HepG2 (cell line): Measurements from ENCODE around the gene DYRK1B. TPM values are rescaled to one million over a fixed set of nuclear protein-coding genes. Genes with fewer than 3 reads are reported as not detected.

ENCODE experiments used
- CENPX ChIP-seq: sonication (generic); formaldehyde crosslinking; IDR thresholded peaks from 2 replicates; pipeline ENCODE4 v1.9.0; 2021; ENCODE audit warnings: mild to moderate bottlenecking, missing genetic modification reagents, moderate library complexity
- DMAP1 ChIP-seq: IDR thresholded peaks from 2 replicates; pipeline ENCODE4 v1.6.1; 2016
- ELK4 ChIP-seq: sonication (generic); formaldehyde crosslinking; IDR thresholded peaks from 2 replicates; pipeline ENCODE4 v1.9.0; 2021; ENCODE audit warnings: missing genetic modification reagents, borderline replicate concordance
- GATAD1 ChIP-seq: IDR thresholded peaks from 2 replicates; pipeline ENCODE4 v1.6.1; 2016; ENCODE audit warnings: missing genetic modification reagents, missing compliant biosample characterization
- IKZF4 ChIP-seq: sonication (generic); formaldehyde crosslinking; IDR thresholded peaks from 2 replicates; pipeline ENCODE4 v1.5.1; 2020; ENCODE audit warnings: borderline replicate concordance, mild to moderate bottlenecking, low read depth, missing genetic modification reagents; ENCODE audit errors: not compliant biosample characterization
- KIAA2018 ChIP-seq: sonication (generic); formaldehyde crosslinking; IDR thresholded peaks from 2 replicates; pipeline ENCODE4 v1.5.0; 2020; ENCODE audit warnings: mild to moderate bottlenecking, missing genetic modification reagents, borderline replicate concordance
- MAFK ChIP-seq, 2 experiments: IDR thresholded peaks in 1 of 2; conservative IDR thresholded peaks in 1 of 2; 2 replicates each; pipeline ENCODE4 v1.6.1; 2011; ENCODE audit warnings: improper control_type of control experiment in 2 of 2, low read length in 2 of 2
- NPAS2 ChIP-seq: sonication (generic); formaldehyde crosslinking; IDR thresholded peaks from 2 replicates; pipeline ENCODE4 v1.8.0; 2022; ENCODE audit warnings: mild to moderate bottlenecking, missing genetic modification reagents, borderline replicate concordance
- REXO4 ChIP-seq: sonication (generic); formaldehyde crosslinking; IDR thresholded peaks from 2 replicates; pipeline ENCODE4 v1.8.0; 2022; ENCODE audit warnings: missing genetic modification reagents, mild to moderate bottlenecking, borderline replicate concordance
- RXRA ChIP-seq: sonication (generic); formaldehyde crosslinking; IDR thresholded peaks from 2 replicates; pipeline ENCODE4 v1.5.1; 2020; ENCODE audit warnings: missing genetic modification reagents
- SIN3B ChIP-seq: fragments of 150-350 bp; IDR thresholded peaks from 2 replicates; pipeline ENCODE4 v1.6.1; 2014; ENCODE audit warnings: low read length
- STAG1 ChIP-seq: sonication (generic); formaldehyde crosslinking; IDR thresholded peaks from 2 replicates; pipeline ENCODE4 v1.4.0; 2020; ENCODE audit warnings: missing genetic modification reagents
- ZFP37 ChIP-seq: sonication (generic); formaldehyde crosslinking; IDR thresholded peaks from 2 replicates; pipeline ENCODE4 v1.4.0; 2020; ENCODE audit warnings: missing genetic modification reagents, borderline replicate concordance
- ZFYVE20 ChIP-seq: sonication (generic); formaldehyde crosslinking; IDR thresholded peaks from 2 replicates; pipeline ENCODE4 v1.8.0; 2023; ENCODE audit warnings: low read depth, mild to moderate bottlenecking, moderate library complexity, missing genetic modification reagents, borderline replicate concordance
- ZNF205 ChIP-seq: IDR thresholded peaks from 2 replicates; pipeline ENCODE4 v1.6.1; 2018; ENCODE audit warnings: missing biosample characterization, missing genetic modification reagents
- ZNF264 ChIP-seq: sonication (generic); formaldehyde crosslinking; IDR thresholded peaks from 2 replicates; pipeline ENCODE4 v1.4.0; 2020; ENCODE audit warnings: missing genetic modification reagents
- ZNF343 ChIP-seq: sonication (generic); formaldehyde crosslinking; IDR thresholded peaks from 2 replicates; pipeline ENCODE4 v1.4.0; 2020; ENCODE audit warnings: mild to moderate bottlenecking, missing genetic modification reagents
- ZNF512B ChIP-seq: sonication (generic); formaldehyde crosslinking; IDR thresholded peaks from 2 replicates; pipeline ENCODE4 v1.5.1; 2020; ENCODE audit warnings: missing genetic modification reagents, mild to moderate bottlenecking, borderline replicate concordance
- polyA plus RNA-seq, 8 experiments: library from polyadenylated mRNA; depleted of rRNA in 3 of 8; stranded (reverse) in 7 of 8; unstranded in 1 of 8; fragments of >200 nt; fragmentation: Illumina TruSeq in 4 of 8; extraction: Trizol in 4 of 8; gene quantifications; 2 replicates each; pipeline versions ENCODE4 v1.2.1 to v1.2.3, GENCODE V29; 2011 to 2016; ENCODE audit warnings: low read depth in 4 of 8, missing spikeins in 1 of 8, mixed read lengths in 1 of 8; ENCODE audit not compliant: insufficient read depth in 1 of 8
- total RNA-seq, 5 experiments: library from RNA; depleted of rRNA; stranded (reverse); fragments of >200 nt; fragmentation: Illumina TruSeq; extraction: Trizol; gene quantifications; 2 replicates each; pipeline ENCODE4 v1.2.3, GENCODE V29; 2016; ENCODE audit warnings: low read depth in 1 of 5

Gene DYRK1B
- total and polyA plus RNA-seq, 2 of the 13 experiments (the other 11 are each of a cell fraction or from before 2014, with no cell fraction given): 0.82 to 1.3 TPM

GRCh38 chr19:39845933-39846677 is 12.1 kb upstream of the DYRK1B start, which contains the start of gene FBL (continued):
- TF ChIP-seq KIAA2018: no peak
- 0 out of 2 replicates have a peak, but pooled peaks have one; percentile 58 for TF ChIP-seq ZFP37 (CRISPR knock-in tag)
- no peak for TF ChIP-seq STAG1 (CRISPR knock-in tag)
- TF ChIP-seq MAFK (conservative IDR thresholded peaks at IDR 0.05 in 1 of 2, IDR thresholded peaks at IDR 0.05 in 1 of 2; ENCODE audit: low read length in 2 of 2): no peak
- peak; percentile 57; the same call in 1 of the 2 replicates for TF ChIP-seq RXRA (CRISPR knock-in tag)
- TF ChIP-seq IKZF4: no peak
- peak; percentile 87 for TF ChIP-seq ZNF264 (CRISPR knock-in tag)
- TF ChIP-seq REXO4: no peak
- TF ChIP-seq SIN3B: no peak
- TF ChIP-seq ZFYVE20: no peak
- peak; percentile 65 for TF ChIP-seq GATAD1 (CRISPR knock-in tag)
- TF ChIP-seq CENPX: no peak
- no peak for TF ChIP-seq ZNF205 (CRISPR knock-in tag)
- peak; percentile 79 for TF ChIP-seq DMAP1 (CRISPR knock-in tag)
- TF ChIP-seq NPAS2 (CRISPR knock-in tag): no peak
- TF ChIP-seq ZNF512B: no peak
- TF ChIP-seq ZNF343 (CRISPR knock-in tag): no peak
- no peak for TF ChIP-seq ELK4 (CRISPR knock-in tag)
